Activated T-helper 1 cell treated with Interleukin-2 at 50 U/mL for 16 hours (primary cell): Measurements from ENCODE around the gene KIR2DL1.
"Not testable (repeated sequence)": the region's sequence is repeated elsewhere in the genome, so short reads cannot be mapped to it uniquely, and the experiment has no call there.

Experiments used
- DNase-seq: peaks from one replicate; pipeline ENCODE4 v3.0.0-alpha.2; 2020; ENCODE audit warnings: low read depth

Gene KIR2DL1

DNA sequence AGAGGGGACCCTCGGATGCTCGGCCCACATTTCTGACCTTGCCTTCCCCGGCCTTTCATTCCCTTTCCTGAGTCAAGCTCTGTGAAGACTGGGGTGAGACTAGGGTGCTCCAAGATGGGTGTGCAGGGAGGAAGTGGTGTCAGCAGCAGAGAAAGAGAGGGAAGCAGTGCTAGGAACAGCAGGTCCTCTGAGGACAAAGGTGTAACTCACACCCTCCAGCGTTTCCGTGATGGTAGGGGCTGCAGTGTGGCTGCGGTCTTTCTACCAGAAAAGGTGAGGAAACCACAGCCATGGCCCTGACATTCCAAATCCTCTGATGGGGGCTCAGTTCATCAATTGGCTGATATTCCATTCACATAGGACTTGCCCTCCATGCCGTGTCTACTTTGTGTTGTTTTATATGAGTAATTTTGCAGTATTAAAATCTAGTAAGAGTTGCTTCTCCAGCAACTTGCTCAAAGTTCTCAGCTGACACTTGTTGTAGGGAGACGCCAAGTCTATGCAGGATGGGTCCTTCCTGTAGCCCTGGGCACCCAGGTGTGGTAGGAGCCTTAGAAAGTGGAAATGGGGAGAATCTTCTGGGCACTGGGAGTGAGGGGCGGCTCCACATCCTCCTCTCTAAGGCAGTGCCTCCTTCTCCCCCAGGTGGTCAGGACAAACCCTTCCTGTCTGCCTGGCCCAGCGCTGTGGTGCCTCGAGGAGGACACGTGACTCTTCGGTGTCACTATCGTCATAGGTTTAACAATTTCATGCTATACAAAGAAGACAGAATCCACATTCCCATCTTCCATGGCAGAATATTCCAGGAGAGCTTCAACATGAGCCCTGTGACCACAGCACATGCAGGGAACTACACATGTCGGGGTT is 48.3 kb downstream of the KIR2DL1 start:
- no peak for DNase-seq

DNA sequence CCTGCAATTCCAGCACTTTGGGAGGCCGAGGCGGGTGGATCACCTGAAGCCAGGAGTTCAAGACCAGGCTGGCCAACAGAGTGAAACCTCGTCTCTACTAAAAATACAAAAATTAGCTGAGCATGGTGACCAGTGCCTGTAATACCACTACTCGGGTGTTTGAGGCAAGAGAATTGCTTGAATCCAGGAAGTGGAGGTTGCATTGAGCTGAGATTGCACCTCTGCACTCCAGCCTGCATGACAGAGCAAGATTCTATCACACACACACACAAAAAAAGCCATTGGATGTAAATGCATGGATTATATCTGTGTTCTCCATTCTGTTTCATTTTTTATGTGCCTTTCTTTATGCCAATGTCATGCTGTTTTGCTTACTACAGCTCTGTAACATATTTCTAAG is 54.8 kb downstream of the KIR2DL1 start:
- DNase-seq: not testable (repeated sequence)

DNA sequence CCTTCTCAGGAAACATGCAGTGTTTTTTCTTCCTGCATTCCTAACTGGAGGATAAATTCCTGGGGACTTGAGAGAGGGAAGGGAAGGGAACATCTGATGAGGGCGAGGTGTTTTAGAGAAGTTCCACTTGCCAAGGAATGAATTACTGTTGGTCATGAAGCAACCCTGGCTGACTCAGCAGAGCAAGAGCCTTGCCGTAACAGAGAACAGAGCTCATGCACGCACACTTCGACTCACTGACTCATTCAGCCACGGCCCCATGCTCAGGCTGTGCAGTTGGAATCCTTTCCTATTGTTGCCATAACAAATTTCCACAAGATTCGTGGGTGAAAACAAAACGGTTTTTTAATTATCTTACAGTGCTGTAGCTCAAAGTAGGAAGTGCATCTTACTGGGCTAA is 55.7 kb downstream of the KIR2DL1 start:
- not testable (repeated sequence) for DNase-seq

DNA sequence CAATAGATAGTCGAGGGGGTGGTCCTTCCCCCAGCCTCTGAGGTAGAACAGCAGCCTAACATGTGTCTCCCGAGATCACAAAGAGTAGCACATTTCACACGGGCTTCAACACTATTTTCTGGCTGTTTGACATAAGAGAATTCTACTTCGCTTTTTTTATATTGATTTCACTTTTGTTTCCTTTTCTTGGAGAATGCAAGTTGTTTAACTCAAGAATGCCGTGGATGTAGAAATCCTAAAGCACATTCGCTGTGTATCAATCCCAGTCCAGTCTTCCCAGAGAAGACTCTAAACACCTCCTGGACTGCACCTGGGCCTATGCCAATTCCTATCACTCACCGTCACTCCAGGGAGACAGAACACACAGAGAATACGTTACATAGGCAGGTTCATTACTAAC is 58.5 kb downstream of the KIR2DL1 start:
- DNase-seq: not testable (repeated sequence)

DNA sequence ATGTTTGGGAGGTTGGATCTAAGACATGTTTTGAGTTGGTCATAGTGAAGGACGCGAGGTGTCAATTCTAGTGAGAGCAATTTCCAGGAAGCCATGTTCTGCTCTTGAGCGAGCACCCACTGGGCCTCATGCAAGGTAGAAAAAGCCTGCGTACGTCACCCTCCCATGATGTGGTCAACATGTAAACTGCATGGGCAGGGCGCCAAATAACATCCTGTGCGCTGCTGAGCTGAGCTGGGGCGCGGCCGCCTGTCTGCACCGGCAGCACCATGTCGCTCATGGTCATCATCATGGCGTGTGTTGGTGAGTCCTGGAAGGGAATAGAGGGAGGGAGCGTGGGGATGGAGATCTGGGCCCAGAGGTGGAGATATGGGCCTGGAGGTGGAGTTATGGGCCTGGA is 62.9 kb downstream of the KIR2DL1 start, which contains the start of gene KIR2DS4:
Gene KIR2DS4 (plus strand): TSS at position 181 of the 400 bp plus-strand sequence.
- not testable (repeated sequence) for DNase-seq
